Measurements from ENCODE around the gene PTPRG. TPM values are rescaled to one million over a fixed set of nuclear protein-coding genes. Genes with fewer than 3 reads are reported as not detected.

PTPRG gene
- total RNA-seq, 4 donors from 2014 or later, result 8.4 to 37.3 (median 14.9) TPM

- intact Hi-C loops (cut with DNase I; ENCODE audit: low total_unique reads), result no loop called here
- WGBS, 2 donors, result 47 to 55% methylated on average over 4 of the region's 4 CpGs
- no peak overlapping the region for H3K4me3 ChIP-seq (ENCODE audit: low read depth, poor library complexity, severe bottlenecking)
- TF ChIP-seq CTCF (IDR thresholded peaks at IDR 0.05) (no peak), POLR2A (IDR thresholded peaks at IDR 0.05) (no peak)
- no peak for DNase-seq (ENCODE audit: low spot score in 2 of 2)
These were observed 89.5 kb downstream of the PTPRG start for GRCh38 chr3:61650719-61651410.

GRCh38 chr3:61657689-61658088, 96.3 kb downstream of the PTPRG start:
- TF ChIP-seq CTCF (IDR thresholded peaks at IDR 0.05), result no peak
- no peak for TF ChIP-seq POLR2A (IDR thresholded peaks at IDR 0.05)
- DNase-seq (ENCODE audit: low spot score in 2 of 2), result no peak
- H3K4me3 ChIP-seq (ENCODE audit: low read depth, poor library complexity, severe bottlenecking), result no peak overlapping the region
- intact Hi-C loops (cut with DNase I; ENCODE audit: low total_unique reads), result no loop called here
- WGBS, 2 donors, result 61 to 66% methylated on average over 4 of the region's 4 CpGs

GRCh38 chr3:61662861-61663260, 101.5 kb downstream of the PTPRG start:
- TF ChIP-seq CTCF (IDR thresholded peaks at IDR 0.05), result no peak
- no peak for TF ChIP-seq POLR2A (IDR thresholded peaks at IDR 0.05)
- DNase-seq (ENCODE audit: low spot score in 2 of 2), result no peak
- WGBS, 2 donors, result 81 to 83% methylated on average over 8 of the region's 8 CpGs
- intact Hi-C loops (cut with DNase I; ENCODE audit: low total_unique reads), result no loop called here
- no peak overlapping the region for H3K4me3 ChIP-seq (ENCODE audit: low read depth, poor library complexity, severe bottlenecking)

- H3K4me3 ChIP-seq (ENCODE audit: low read depth, poor library complexity, severe bottlenecking), result no peak overlapping the region
- TF ChIP-seq CTCF (IDR thresholded peaks at IDR 0.05) (no peak), POLR2A (IDR thresholded peaks at IDR 0.05) (no peak)
- WGBS, 2 donors, result 69 to 74% methylated on average over 8 of the region's 8 CpGs
- intact Hi-C loops (cut with DNase I; ENCODE audit: low total_unique reads), result no loop called here
- no peak for DNase-seq (ENCODE audit: low spot score in 2 of 2)
These were observed 102.2 kb downstream of the PTPRG start for GRCh38 chr3:61663356-61664104.

GRCh38 chr3:61664105-61664482, 102.7 kb downstream of the PTPRG start:
- intact Hi-C loops (cut with DNase I; ENCODE audit: low total_unique reads), result no loop called here
- no peak for DNase-seq (ENCODE audit: low spot score in 2 of 2)
- no peak overlapping the region for H3K4me3 ChIP-seq (ENCODE audit: low read depth, poor library complexity, severe bottlenecking)
- WGBS, 2 donors, result 54% methylated on average over 2 of the region's 2 CpGs
- TF ChIP-seq CTCF (IDR thresholded peaks at IDR 0.05), result no peak
- no peak for TF ChIP-seq POLR2A (IDR thresholded peaks at IDR 0.05)
